Loucy (cell line): ENCODE data around the gene SSNA1.

Experiments used
- H2AFZ ChIP-seq: fragments of 200-600 bp; sonication (generic); 2 replicates; pipeline ENCODE4 v1.6.0; 2016; ENCODE audit warnings: antibody characterized with exemption, mild to moderate bottlenecking, low read length, moderate library complexity
- H3F3A ChIP-seq: fragments of 200-600 bp; 2 replicates; pipeline ENCODE4 v1.6.0; 2016; ENCODE audit warnings: antibody characterized with exemption, low read depth, mild to moderate bottlenecking
- H3K27me3 ChIP-seq: fragments of 200-600 bp; sonication (generic); 2 replicates; pipeline ENCODE4 v1.6.1; 2014; ENCODE audit warnings: low read length, mild to moderate bottlenecking; ENCODE audit not compliant: insufficient read depth, poor library complexity, severe bottlenecking
- H3K36me3 ChIP-seq: fragments of 200-600 bp; sonication (generic); 2 replicates; pipeline ENCODE4 v1.6.1; 2016; ENCODE audit warnings: low read length; ENCODE audit not compliant: insufficient read depth
- H3K4me1 ChIP-seq: fragments of 200-600 bp; sonication (generic); 2 replicates; pipeline ENCODE4 v1.5.1; 2014; ENCODE audit warnings: low read length, mild to moderate bottlenecking; ENCODE audit not compliant: insufficient read depth, poor library complexity, severe bottlenecking
- H3K4me2 ChIP-seq: fragments of 200-600 bp; sonication (generic); 2 replicates; pipeline ENCODE4 v1.6.0; 2014; ENCODE audit warnings: antibody characterized with exemption, low read length, low read depth, mild to moderate bottlenecking; ENCODE audit not compliant: poor library complexity, severe bottlenecking
- H3K4me3 ChIP-seq: fragments of 200-600 bp; sonication (generic); 2 replicates; pipeline ENCODE4 v1.5.1; 2014; ENCODE audit warnings: low read length, mild to moderate bottlenecking, mixed read lengths; ENCODE audit not compliant: poor library complexity, severe bottlenecking
- H3K79me2 ChIP-seq: fragments of 200-600 bp; sonication (generic); 2 replicates; pipeline ENCODE4 v1.6.1; 2014; ENCODE audit warnings: low read length; ENCODE audit not compliant: insufficient read depth
- H3K9ac ChIP-seq: fragments of 200-600 bp; sonication (generic); 2 replicates; pipeline ENCODE4 v1.6.0; 2014; ENCODE audit warnings: mild to moderate bottlenecking, low read depth, low read length, moderate library complexity; ENCODE audit not compliant: poor library complexity, severe bottlenecking
- H3K9me2 ChIP-seq: fragments of 200-600 bp; sonication (generic); replicated peaks from 2 replicates; pipeline ENCODE4 v1.6.1; 2016; ENCODE audit warnings: low read depth, low read length, mixed read lengths
- H3K9me3 ChIP-seq: fragments of 200-600 bp; sonication (generic); 2 replicates; pipeline ENCODE4 v1.6.1; 2014; ENCODE audit warnings: mild to moderate bottlenecking, antibody characterized with exemption, low read length, low read depth; ENCODE audit not compliant: insufficient read depth
- H4K20me1 ChIP-seq: fragments of 200-600 bp; sonication (generic); 2 replicates; pipeline ENCODE4 v1.6.0; 2014; ENCODE audit warnings: antibody characterized with exemption, low read length, mild to moderate bottlenecking; ENCODE audit not compliant: insufficient read depth, poor library complexity, severe bottlenecking
- EZH2phosphoT487 ChIP-seq: fragments of 200-600 bp; IDR thresholded peaks from 2 replicates; pipeline ENCODE4 v1.6.1; 2018; ENCODE audit warnings: antibody characterized with exemption, mild to moderate bottlenecking, moderate library complexity, borderline replicate concordance
- TF ChIP-seq, protein P1 (sequence below): fragments of 200-600 bp; sonication (generic); conservative IDR thresholded peaks from 2 replicates; pipeline ENCODE4 v1.5.1; 2014; ENCODE audit warnings: mild to moderate bottlenecking, antibody characterized with exemption, low read length

Gene SSNA1

DNA sequence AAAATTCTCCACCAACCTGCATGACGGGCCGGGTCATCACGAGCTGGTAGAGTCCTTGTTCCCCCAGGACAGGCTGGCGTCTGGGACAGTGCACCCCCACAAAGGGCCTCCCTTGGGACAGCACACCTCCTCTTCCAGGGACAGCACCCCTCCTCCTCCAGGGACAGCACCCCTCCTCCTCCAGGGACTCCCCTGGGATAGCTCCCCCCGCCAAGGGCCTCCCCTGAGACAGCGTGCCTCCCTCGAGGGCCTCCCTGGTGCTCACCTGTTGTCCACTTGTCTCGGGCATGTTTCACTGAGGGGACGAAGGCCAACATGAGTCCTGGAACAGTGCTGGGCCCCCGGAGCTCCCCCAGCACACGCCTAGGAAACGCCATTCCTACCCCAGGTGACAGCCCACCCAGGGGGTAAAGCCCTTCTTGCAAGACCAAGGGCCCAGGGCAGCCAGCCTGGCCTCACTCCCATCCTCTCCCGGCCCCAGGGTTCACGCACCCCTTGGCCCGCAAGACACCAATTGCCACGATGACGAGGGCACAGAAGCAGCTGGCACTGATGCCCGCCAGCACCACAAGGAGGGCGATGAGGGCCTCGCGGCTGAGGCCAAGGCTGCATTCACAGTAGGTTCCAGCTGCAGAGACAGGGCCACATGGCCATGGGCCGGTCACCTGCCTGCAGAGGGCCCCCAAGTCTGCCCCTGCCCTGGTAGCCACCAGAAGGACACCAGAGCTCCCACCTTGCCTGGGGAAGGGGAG is 17.2 kb upstream of the SSNA1 start:
- TF ChIP-seq, protein P1, sequence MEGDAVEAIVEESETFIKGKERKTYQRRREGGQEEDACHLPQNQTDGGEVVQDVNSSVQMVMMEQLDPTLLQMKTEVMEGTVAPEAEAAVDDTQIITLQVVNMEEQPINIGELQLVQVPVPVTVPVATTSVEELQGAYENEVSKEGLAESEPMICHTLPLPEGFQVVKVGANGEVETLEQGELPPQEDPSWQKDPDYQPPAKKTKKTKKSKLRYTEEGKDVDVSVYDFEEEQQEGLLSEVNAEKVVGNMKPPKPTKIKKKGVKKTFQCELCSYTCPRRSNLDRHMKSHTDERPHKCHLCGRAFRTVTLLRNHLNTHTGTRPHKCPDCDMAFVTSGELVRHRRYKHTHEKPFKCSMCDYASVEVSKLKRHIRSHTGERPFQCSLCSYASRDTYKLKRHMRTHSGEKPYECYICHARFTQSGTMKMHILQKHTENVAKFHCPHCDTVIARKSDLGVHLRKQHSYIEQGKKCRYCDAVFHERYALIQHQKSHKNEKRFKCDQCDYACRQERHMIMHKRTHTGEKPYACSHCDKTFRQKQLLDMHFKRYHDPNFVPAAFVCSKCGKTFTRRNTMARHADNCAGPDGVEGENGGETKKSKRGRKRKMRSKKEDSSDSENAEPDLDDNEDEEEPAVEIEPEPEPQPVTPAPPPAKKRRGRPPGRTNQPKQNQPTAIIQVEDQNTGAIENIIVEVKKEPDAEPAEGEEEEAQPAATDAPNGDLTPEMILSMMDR: no peak
- TF ChIP-seq EZH2phosphoT487: no peak
- H3K27me3 ChIP-seq: peaks cover 20% of the 10 kb centered on the region
- H2AFZ ChIP-seq: no peak overlapping the region
- peaks cover 8% of the 10 kb centered on the region for H3K4me1 ChIP-seq
- no peaks in the 10 kb centered on the region for H3K79me2 ChIP-seq
- no peak overlapping the region for H3K4me2 ChIP-seq
- H3K9me2 ChIP-seq: no peaks in the 10 kb centered on the region
- no peak overlapping the region for H3K4me3 ChIP-seq
- no peak overlapping the region for H3K9ac ChIP-seq
- no peaks in the 10 kb centered on the region for H3K9me3 ChIP-seq
- no peaks in the 10 kb centered on the region for H4K20me1 ChIP-seq
- no peaks in the 10 kb centered on the region for H3K36me3 ChIP-seq
- no peaks in the 10 kb centered on the region for H3F3A ChIP-seq

DNA sequence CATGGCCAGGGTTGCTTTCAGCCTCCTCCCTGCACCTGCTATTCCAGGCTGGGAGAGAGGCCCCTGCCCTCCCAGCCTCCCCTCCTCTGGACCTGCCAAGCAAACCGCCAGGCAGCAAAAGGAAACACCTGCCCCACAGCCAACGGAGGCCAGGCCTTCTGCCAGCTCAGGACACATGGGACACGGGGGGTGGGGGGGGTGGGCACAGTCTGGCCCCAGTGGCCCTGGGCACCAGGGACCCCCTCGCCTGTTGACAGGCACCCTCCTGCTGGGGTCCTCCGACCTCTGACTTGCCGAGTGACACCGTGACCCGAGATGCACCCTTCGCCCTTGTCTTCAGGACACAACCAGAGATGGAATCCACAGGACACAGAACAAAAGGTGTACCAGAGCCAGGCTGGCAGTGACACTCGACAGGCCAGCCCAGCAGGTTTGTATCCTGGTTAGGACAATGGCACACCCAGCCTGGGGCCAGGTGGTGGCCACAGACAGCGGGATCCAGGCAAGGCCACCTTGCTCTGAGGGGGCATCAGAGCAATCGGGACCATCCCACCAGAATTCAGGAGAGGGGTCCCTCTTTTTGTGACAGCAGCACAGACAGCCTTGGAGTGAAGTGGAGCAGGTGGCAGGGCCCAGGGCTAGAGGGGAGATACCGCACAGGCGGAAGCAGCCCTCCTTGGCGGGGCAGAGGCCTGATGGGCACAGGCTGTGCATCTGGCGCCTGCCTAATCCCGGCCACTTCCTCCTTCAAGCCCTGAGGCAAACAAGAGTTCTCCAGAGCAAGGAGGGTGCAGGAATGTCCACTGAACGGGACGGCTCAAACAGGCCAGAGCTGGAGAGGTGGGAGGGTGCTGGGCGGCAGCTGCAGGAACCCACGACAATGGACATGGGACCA is 15.3 kb upstream of the SSNA1 start:
- Histone ChIP-seq H3K9ac (no peak overlapping the region), H3K9me3 (no peaks in the 10 kb centered on the region), H3K4me2 (no peak overlapping the region), H3K4me1 (peaks cover 8% of the 10 kb centered on the region), H3K36me3 (no peaks in the 10 kb centered on the region), H3K27me3 (peaks cover 13% of the 10 kb centered on the region), H3K79me2 (no peaks in the 10 kb centered on the region), H3K9me2 (no peaks in the 10 kb centered on the region), H3K4me3 (no peak overlapping the region), H3F3A (no peaks in the 10 kb centered on the region), H2AFZ (no peak overlapping the region), H4K20me1 (no peaks in the 10 kb centered on the region)
- TF ChIP-seq EZH2phosphoT487: no peak
- TF ChIP-seq, protein P1: no peak

DNA sequence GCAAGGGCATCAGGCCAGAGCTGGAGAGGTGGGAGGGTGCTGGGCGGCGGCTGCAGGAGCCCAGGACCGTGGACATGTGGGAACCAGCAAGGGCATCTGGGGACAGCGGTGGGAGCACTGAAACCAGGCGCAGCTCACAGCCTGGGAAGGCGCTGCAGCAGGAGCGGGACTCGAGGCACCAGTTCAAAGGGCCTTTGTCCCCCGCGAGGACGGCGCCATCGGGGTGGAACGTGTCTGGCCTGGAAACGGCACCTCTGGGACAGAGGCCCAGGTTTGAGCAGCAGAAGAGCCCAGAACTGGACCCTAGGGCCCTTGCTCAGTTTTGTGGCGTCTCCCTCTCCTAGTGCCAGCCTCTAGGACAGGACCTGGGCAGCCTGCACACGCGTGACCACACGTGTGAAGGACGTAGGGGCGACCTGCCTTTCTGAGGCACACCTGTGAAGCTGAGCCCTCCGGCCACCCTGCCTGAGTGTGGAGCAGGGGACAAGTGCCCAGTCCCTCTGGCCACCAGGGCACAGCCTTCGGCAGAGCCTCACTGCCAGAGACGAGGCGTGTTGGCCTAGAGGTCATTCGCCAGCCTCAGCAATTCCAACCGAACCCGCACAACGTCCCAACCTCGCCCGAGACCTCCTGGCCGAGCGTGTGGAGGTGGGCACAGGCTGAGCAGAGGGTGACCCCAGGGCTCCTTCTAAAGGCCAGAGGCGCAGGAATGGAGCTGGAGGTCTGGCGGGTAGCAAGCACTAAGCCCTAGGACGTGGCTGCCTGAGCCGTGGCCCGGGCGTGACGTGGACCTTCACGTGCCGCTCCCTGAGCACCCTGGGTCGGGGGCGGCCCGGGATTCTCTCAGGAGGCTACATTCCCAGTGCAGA is 14.4 kb upstream of the SSNA1 start:
- H3K4me1 ChIP-seq: peaks cover 8% of the 10 kb centered on the region
- no peaks in the 10 kb centered on the region for H3K79me2 ChIP-seq
- TF ChIP-seq EZH2phosphoT487: no peak
- TF ChIP-seq, protein P1: no peak
- H3K9me2 ChIP-seq: no peaks in the 10 kb centered on the region
- no peaks in the 10 kb centered on the region for H3K36me3 ChIP-seq
- H3K4me2 ChIP-seq: no peak overlapping the region
- no peaks in the 10 kb centered on the region for H3K9me3 ChIP-seq
- H3F3A ChIP-seq: no peaks in the 10 kb centered on the region
- no peaks in the 10 kb centered on the region for H4K20me1 ChIP-seq
- no peak overlapping the region for H3K9ac ChIP-seq
- no peak overlapping the region for H3K4me3 ChIP-seq
- peaks cover 6% of the 10 kb centered on the region for H3K27me3 ChIP-seq
- H2AFZ ChIP-seq: no peak overlapping the region
